Activated CD4-positive, alpha-beta T cell treated with anti-CD3 and anti-CD28 coated beads, Interleukin-2, amount 50 U/mL, for 4 hours (primary cell): ENCODE results near the gene NLRP1.

Experiments used
- DNase-seq, 2 experiments: peaks; one replicate each; pipeline ENCODE4 v3.0.0-alpha.2; 2020

NLRP1 gene

GRCh38 chr17:5466295-5466694 is 118.0 kb downstream of the NLRP1 start:
- no peak for DNase-seq

- no peak for DNase-seq
Observed at GRCh38 chr17:5464717-5465507, 119.4 kb downstream of the NLRP1 start.
